Activated CD8-positive, alpha-beta T cell treated with anti-CD3 and anti-CD28 coated beads, Interleukin-2, amount 10 ng/mL, durations not matched to agents 7 days and 5 days (primary cell): ENCODE data around the gene NMNAT3. TPM values are rescaled to one million over a fixed set of nuclear protein-coding genes. Genes with fewer than 3 reads are reported as not detected.

Source experiments
- ATAC-seq: fragments of 150-1000 bp; cut with Tn5 transposase; one replicate; pipeline ENCODE4 v1.10.0; 2021; ENCODE audit warnings: moderate library complexity
- CTCF ChIA-PET: fragments of 350-600 bp; sonication (Branson Sonifier 250); formaldehyde crosslinking; loops from one replicate; lab custom pipeline; 2021; ENCODE audit warnings: antibody characterized with exemption; lab: Charles Lee
- POLR2A ChIA-PET: fragments of 350-600 bp; sonication (Branson Sonifier 250); formaldehyde crosslinking; loops from one replicate; lab custom pipeline; 2021; ENCODE audit warnings: antibody characterized with exemption; lab: Charles Lee
- DNase-seq: peaks from one replicate; pipeline ENCODE4 v3.0.0-alpha.2; 2020
- H3K27ac Mint-ChIP-seq: one replicate; pipeline ENCODE4 v1.8.0; 2021; ENCODE audit warnings: mild to moderate bottlenecking, mixed read lengths
- H3K27me3 Mint-ChIP-seq: one replicate; pipeline ENCODE4 v1.8.0; 2021; ENCODE audit warnings: low read depth, mixed read lengths
- H3K36me3 Mint-ChIP-seq: one replicate; pipeline ENCODE4 v1.8.0; 2021; ENCODE audit warnings: low read depth, mixed read lengths
- H3K4me1 Mint-ChIP-seq: one replicate; pipeline ENCODE4 v1.8.0; 2021; ENCODE audit warnings: low read depth, mixed read lengths
- H3K4me3 Mint-ChIP-seq: one replicate; pipeline ENCODE4 v1.8.0; 2021; ENCODE audit warnings: mild to moderate bottlenecking, mixed read lengths
- H3K9me3 Mint-ChIP-seq: one replicate; pipeline ENCODE4 v1.8.0; 2022; ENCODE audit warnings: mixed read lengths; ENCODE audit not compliant: insufficient read depth
- total RNA-seq, 2 experiments: library from RNA; stranded (reverse); gene quantifications; one replicate each; pipeline ENCODE4 v1.2.3, GENCODE V29; 2021

NMNAT3 gene
- total RNA-seq, 2 experiments from 2014 or later: 0.18 to 0.55 TPM

- Mint-ChIP-seq H3K27me3 (peaks cover 6% of the 10 kb centered on the region), H3K36me3 (no peaks in the 10 kb centered on the region), H3K27ac (no peak overlapping the region), H3K9me3 (no peaks in the 10 kb centered on the region), H3K4me3 (no peak overlapping the region), H3K4me1 (peaks cover 6% of the 10 kb centered on the region)
- DNase-seq (no peak), ATAC-seq (no peak)
- ChIA-PET POLR2A (no interaction called here), CTCF (no interaction called here)
Observed at GRCh38 chr3:139672884-139673283, 4.9 kb downstream of the NMNAT3 start.

DNA sequence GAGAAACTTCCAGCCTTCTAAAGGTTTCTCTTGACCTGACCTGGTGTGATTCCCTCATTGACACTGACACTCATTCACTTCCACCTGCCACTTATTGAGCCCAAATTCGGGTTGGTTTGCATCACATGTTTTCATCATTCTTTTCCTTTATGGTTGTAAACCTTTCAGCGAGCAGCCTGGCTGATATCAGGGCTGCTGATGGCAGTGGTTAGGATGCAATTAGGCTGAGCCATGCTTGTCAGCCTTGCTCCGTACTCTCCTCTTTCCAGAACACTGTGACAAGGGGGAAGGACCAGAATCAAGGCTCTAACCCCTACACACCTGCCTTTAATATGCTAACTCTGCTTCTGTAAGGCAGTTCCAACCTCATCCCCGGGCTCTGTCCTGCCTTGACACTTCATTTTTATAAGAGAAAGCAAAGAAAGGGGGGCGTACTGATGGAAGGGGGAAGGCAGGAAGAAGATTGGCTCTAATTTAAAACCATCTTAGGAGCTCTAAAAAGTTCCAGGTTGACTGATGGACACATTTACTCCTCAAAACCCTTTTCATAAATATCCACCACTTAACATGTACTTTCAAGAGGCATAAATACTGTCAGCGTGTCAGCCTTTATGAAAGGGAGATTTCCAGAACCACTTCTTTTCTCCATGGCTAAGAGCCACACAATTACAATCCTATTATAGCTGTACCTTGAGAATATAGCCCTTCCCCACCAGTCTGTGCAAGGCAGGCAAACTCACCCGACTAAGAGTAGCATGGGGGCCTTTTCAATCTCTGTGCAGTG lies 5.7 kb downstream of the NMNAT3 start:
- Mint-ChIP-seq H3K27ac (no peak overlapping the region), H3K36me3 (no peaks in the 10 kb centered on the region), H3K9me3 (no peaks in the 10 kb centered on the region), H3K27me3 (peaks cover 5% of the 10 kb centered on the region), H3K4me3 (no peak overlapping the region), H3K4me1 (peaks cover 4% of the 10 kb centered on the region)
- ChIA-PET POLR2A (no interaction called here), CTCF (no interaction called here)
- DNase-seq (no peak), ATAC-seq (no peak)

DNA sequence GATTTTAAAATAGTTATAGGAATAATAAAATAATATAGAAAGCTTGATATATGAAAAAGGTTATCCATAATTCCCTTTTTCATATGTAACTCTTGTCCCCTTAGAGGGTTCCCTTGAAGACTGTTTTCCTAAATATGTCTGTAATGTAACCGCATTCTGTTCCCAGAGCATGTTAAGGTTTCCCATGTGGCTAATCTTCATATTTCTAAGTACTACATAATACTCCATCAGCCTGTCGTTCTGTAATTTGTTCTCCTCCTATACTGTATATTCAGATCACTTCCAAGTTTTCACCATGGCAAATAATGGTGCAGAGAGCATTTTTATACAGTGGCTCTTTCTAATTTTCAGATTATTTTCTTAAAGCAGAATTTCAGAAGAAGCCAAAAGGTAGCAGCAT lies 6.7 kb downstream of the NMNAT3 start:
- no peaks in the 10 kb centered on the region for H3K36me3 Mint-ChIP-seq
- no peak overlapping the region for H3K4me3 Mint-ChIP-seq
- no peaks in the 10 kb centered on the region for H3K4me1 Mint-ChIP-seq
- no peaks in the 10 kb centered on the region for H3K9me3 Mint-ChIP-seq
- CTCF ChIA-PET: no interaction called here
- ATAC-seq: no peak
- POLR2A ChIA-PET: no interaction called here
- no peak for DNase-seq
- H3K27me3 Mint-ChIP-seq: no peaks in the 10 kb centered on the region
- H3K27ac Mint-ChIP-seq: no peak overlapping the region

DNA sequence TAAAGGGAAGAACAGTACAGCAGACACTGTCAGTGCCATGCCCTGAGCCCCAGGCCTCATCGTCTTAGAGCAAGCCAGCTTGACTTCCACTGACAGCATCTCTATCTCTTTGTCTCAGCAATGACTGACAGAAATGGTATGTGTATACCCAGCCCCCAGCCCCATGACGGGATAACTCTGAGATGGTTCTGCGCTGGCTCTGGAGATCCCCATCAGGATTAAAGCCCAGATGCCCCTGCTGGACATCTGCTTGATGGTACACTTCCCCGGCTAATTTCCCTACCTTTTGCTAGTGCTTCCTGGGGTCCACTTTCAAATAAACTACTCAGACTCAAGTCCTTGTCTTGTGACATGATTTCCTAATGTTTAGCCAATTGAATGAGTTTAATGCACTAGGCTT lies 7.6 kb downstream of the NMNAT3 start:
- ATAC-seq (no peak), DNase-seq (no peak)
- POLR2A ChIA-PET: no interaction called here
- CTCF ChIA-PET: no interaction called here
- H3K27me3 Mint-ChIP-seq: no peaks in the 10 kb centered on the region
- no peaks in the 10 kb centered on the region for H3K36me3 Mint-ChIP-seq
- no peak overlapping the region for H3K4me3 Mint-ChIP-seq
- no peaks in the 10 kb centered on the region for H3K4me1 Mint-ChIP-seq
- H3K27ac Mint-ChIP-seq: no peak overlapping the region
- no peaks in the 10 kb centered on the region for H3K9me3 Mint-ChIP-seq

GRCh38 chr3:139668332-139668731 lies 9.4 kb downstream of the NMNAT3 start:
- DNase-seq (no peak), ATAC-seq (no peak)
- POLR2A ChIA-PET: no interaction called here
- Mint-ChIP-seq H3K9me3 (no peaks in the 10 kb centered on the region), H3K4me3 (no peak overlapping the region), H3K27me3 (no peaks in the 10 kb centered on the region), H3K4me1 (no peaks in the 10 kb centered on the region), H3K27ac (no peak overlapping the region), H3K36me3 (no peaks in the 10 kb centered on the region)
- CTCF ChIA-PET: no interaction called here

- H3K4me1 Mint-ChIP-seq: no peaks in the 10 kb centered on the region
- H3K27ac Mint-ChIP-seq: no peak overlapping the region
- ATAC-seq: no peak
- ChIA-PET CTCF (no interaction called here), POLR2A (no interaction called here)
- no peaks in the 10 kb centered on the region for H3K36me3 Mint-ChIP-seq
- no peak overlapping the region for H3K4me3 Mint-ChIP-seq
- DNase-seq: no peak
- no peaks in the 10 kb centered on the region for H3K9me3 Mint-ChIP-seq
- no peaks in the 10 kb centered on the region for H3K27me3 Mint-ChIP-seq
Observed at GRCh38 chr3:139664958-139665357, 12.8 kb downstream of the NMNAT3 start.

GRCh38 chr3:139660269-139660668 lies 17.5 kb downstream of the NMNAT3 start:
- Mint-ChIP-seq H3K27ac (no peak overlapping the region), H3K4me1 (no peaks in the 10 kb centered on the region), H3K4me3 (no peak overlapping the region), H3K9me3 (no peaks in the 10 kb centered on the region), H3K36me3 (no peaks in the 10 kb centered on the region), H3K27me3 (no peaks in the 10 kb centered on the region)
- ChIA-PET POLR2A (no interaction called here), CTCF (no interaction called here)
- DNase-seq: no peak
- no peak for ATAC-seq

DNA sequence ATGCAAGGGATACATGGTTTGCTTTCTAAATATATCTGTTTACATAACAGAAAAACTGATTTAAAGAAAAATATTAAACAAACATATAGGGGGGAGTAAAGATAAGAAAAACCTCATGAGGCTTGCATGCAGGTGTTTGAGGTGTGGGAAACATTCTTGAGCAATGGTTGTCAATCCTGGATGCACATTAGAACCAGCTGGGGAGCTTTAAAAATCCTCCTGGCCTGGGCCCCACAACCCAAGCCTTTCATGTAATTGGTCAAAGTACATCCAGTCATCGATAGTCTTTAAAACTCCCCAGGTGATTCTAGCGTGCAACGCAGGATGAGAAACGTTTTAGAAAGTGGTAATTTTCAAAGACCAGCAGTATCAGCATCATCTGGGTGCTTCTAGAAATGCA lies 18.3 kb downstream of the NMNAT3 start:
- no peak for DNase-seq
- ATAC-seq: no peak
- Mint-ChIP-seq H3K36me3 (no peaks in the 10 kb centered on the region), H3K4me1 (no peaks in the 10 kb centered on the region), H3K9me3 (no peaks in the 10 kb centered on the region), H3K4me3 (no peak overlapping the region), H3K27ac (no peak overlapping the region), H3K27me3 (no peaks in the 10 kb centered on the region)
- ChIA-PET POLR2A (no interaction called here), CTCF (no interaction called here)

DNA sequence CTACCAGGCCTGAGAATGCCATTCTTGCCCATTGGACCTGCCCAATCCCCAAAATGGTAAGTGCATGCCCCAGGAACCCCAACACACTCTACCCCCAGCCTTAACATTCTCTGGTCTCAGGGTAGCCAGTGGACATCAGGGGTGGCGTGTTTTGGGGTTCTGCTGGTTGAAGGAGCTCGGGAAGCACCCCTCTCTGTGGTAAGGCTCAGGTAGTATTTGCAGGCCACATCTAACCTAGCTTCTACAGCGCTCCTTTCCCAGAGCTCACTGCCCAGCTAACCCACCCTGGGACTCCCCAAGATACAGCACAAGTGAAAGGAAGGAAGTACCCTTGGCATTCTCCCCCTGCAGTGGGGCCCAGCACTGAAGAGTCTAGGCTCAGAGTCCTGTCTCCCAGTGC lies 19.8 kb downstream of the NMNAT3 start:
- Mint-ChIP-seq H3K4me1 (no peaks in the 10 kb centered on the region), H3K9me3 (no peaks in the 10 kb centered on the region), H3K36me3 (no peaks in the 10 kb centered on the region), H3K27ac (no peak overlapping the region), H3K27me3 (no peaks in the 10 kb centered on the region), H3K4me3 (no peak overlapping the region)
- ChIA-PET POLR2A (no interaction called here), CTCF (no interaction called here)
- DNase-seq (no peak), ATAC-seq (no peak)

GRCh38 chr3:139657434-139657833 lies 20.3 kb downstream of the NMNAT3 start:
- no peak for DNase-seq
- Mint-ChIP-seq H3K27me3 (no peaks in the 10 kb centered on the region), H3K4me3 (no peak overlapping the region), H3K27ac (no peak overlapping the region), H3K9me3 (no peaks in the 10 kb centered on the region), H3K36me3 (no peaks in the 10 kb centered on the region), H3K4me1 (no peaks in the 10 kb centered on the region)
- CTCF ChIA-PET: no interaction called here
- no peak for ATAC-seq
- POLR2A ChIA-PET: no interaction called here

GRCh38 chr3:139655909-139656595 lies 21.7 kb downstream of the NMNAT3 start:
- DNase-seq (no peak), ATAC-seq (no peak)
- CTCF ChIA-PET: no interaction called here
- H3K27ac Mint-ChIP-seq: no peak overlapping the region
- no peaks in the 10 kb centered on the region for H3K27me3 Mint-ChIP-seq
- H3K9me3 Mint-ChIP-seq: no peaks in the 10 kb centered on the region
- H3K4me3 Mint-ChIP-seq: no peak overlapping the region
- H3K4me1 Mint-ChIP-seq: no peaks in the 10 kb centered on the region
- H3K36me3 Mint-ChIP-seq: no peaks in the 10 kb centered on the region
- POLR2A ChIA-PET: no interaction called here

- ChIA-PET POLR2A (no interaction called here), CTCF (no interaction called here)
- Mint-ChIP-seq H3K4me1 (no peaks in the 10 kb centered on the region), H3K4me3 (no peak overlapping the region), H3K27me3 (no peaks in the 10 kb centered on the region), H3K27ac (no peak overlapping the region), H3K36me3 (no peaks in the 10 kb centered on the region), H3K9me3 (no peaks in the 10 kb centered on the region)
- DNase-seq: no peak
- ATAC-seq: no peak
Observed at GRCh38 chr3:139654637-139655365, 23.0 kb downstream of the NMNAT3 start.
